Brain microvascular endothelial cell (primary cell): ENCODE measurements around the gene PPP1R13B.

ENCODE experiments used
- DNase-seq: peaks from one replicate; pipeline ENCODE4 v3.0.0-alpha.2; 2020
- H3K27ac ChIP-seq: fragments of 250-450 bp; sonication (Bioruptor Pico); 2 replicates; pipeline ENCODE4 v1.5.1; 2020; ENCODE audit warnings: mild to moderate bottlenecking, moderate library complexity
- H3K27me3 ChIP-seq: fragments of 250-450 bp; sonication (Bioruptor Pico); replicated peaks from 2 replicates; pipeline ENCODE4 v1.5.1; 2020; ENCODE audit warnings: mild to moderate bottlenecking
- H3K36me3 ChIP-seq: fragments of 250-450 bp; sonication (Bioruptor Pico); replicated peaks from 2 replicates; pipeline ENCODE4 v1.5.1; 2020; ENCODE audit warnings: mild to moderate bottlenecking
- H3K4me3 ChIP-seq: 2 replicates; pipeline ENCODE4 v1.5.1; 2011; ENCODE audit warnings: low read depth, mild to moderate bottlenecking, control low read depth, low read length, moderate library complexity
- in situ Hi-C: cut with HindIII; loops from 2 replicates; pipeline ENCODE4 v1.10.0; 2017; ENCODE audit warnings: low sequenced_read_pairs, low pct_ligation_motif_present
- TF ChIP-seq, protein P1 (sequence below): IDR thresholded peaks from 2 replicates; pipeline ENCODE4 v1.5.1; 2011; ENCODE audit warnings: low read depth, mild to moderate bottlenecking, moderate library complexity, low read length, control low read depth, inconsistent platforms; ENCODE audit errors: missing control alignments

The PPP1R13B gene

DNA sequence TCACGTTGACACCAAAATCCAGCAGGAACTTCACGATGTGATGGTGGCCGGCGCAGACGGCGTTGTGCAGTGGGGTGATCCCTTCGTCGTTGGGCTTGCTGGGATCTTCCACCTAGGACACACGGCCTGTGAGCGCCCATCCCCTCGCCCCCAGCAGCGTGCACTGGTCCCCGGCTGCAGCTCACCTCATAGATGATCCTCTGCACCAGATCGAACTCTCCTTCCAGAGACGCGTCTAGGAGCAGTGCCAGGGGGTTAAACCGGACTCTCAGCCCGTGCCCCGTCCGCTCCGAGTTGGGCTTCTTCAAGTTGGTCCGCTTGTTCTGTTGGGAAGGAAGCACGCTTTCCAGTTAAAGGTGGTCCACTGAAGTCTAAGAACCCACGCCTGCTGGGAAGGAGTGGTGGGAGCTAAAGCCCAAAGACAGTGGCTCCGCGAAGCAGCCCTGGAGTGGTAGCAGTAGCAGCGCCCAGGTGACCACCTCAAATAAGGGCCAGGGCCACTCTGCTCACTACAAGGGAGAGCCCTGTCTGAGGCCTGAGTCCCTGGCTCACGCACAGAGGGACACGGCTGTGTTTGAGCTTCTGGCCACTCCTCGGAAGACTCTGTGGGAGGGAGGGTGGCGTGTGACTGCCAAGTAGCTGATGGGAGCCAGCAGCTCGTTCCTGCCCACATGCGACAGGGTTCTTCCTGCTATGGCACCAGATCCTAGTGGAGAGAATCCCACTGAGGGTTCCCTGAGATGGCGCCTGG, 108.5 kb downstream of the PPP1R13B start:
- no peak overlapping the region for H3K27ac ChIP-seq
- TF ChIP-seq, protein P1, sequence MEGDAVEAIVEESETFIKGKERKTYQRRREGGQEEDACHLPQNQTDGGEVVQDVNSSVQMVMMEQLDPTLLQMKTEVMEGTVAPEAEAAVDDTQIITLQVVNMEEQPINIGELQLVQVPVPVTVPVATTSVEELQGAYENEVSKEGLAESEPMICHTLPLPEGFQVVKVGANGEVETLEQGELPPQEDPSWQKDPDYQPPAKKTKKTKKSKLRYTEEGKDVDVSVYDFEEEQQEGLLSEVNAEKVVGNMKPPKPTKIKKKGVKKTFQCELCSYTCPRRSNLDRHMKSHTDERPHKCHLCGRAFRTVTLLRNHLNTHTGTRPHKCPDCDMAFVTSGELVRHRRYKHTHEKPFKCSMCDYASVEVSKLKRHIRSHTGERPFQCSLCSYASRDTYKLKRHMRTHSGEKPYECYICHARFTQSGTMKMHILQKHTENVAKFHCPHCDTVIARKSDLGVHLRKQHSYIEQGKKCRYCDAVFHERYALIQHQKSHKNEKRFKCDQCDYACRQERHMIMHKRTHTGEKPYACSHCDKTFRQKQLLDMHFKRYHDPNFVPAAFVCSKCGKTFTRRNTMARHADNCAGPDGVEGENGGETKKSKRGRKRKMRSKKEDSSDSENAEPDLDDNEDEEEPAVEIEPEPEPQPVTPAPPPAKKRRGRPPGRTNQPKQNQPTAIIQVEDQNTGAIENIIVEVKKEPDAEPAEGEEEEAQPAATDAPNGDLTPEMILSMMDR, result no peak
- H3K36me3 ChIP-seq, result no peaks in the 10 kb centered on the region
- no peak for DNase-seq
- no peaks in the 10 kb centered on the region for H3K27me3 ChIP-seq
- H3K4me3 ChIP-seq, result no peak overlapping the region
- in situ Hi-C loops, result no loop called here

DNA sequence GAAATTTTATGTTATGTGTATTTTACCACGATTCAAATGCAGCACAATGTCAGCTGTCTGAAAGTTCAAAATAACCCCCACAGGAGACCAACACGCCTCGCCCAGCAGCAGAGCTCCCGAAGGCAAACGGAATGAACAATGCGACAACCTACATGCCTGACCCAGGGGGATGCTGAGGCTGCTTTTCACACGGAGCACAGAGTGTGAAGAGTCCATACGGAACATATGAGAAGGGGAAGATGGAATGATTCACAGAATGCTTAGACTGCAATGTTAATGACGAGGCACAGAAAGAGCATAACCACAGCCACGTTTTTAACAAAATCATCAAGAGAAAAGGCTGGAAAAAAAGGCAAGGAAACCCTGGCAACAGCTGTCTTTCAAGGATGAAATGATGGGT, 109.2 kb downstream of the PPP1R13B start:
- no peaks in the 10 kb centered on the region for H3K36me3 ChIP-seq
- H3K27me3 ChIP-seq, result no peaks in the 10 kb centered on the region
- H3K4me3 ChIP-seq, result no peak overlapping the region
- in situ Hi-C loops, result no loop called here
- TF ChIP-seq, protein P1, result no peak
- no peak for DNase-seq
- H3K27ac ChIP-seq, result no peak overlapping the region

DNA sequence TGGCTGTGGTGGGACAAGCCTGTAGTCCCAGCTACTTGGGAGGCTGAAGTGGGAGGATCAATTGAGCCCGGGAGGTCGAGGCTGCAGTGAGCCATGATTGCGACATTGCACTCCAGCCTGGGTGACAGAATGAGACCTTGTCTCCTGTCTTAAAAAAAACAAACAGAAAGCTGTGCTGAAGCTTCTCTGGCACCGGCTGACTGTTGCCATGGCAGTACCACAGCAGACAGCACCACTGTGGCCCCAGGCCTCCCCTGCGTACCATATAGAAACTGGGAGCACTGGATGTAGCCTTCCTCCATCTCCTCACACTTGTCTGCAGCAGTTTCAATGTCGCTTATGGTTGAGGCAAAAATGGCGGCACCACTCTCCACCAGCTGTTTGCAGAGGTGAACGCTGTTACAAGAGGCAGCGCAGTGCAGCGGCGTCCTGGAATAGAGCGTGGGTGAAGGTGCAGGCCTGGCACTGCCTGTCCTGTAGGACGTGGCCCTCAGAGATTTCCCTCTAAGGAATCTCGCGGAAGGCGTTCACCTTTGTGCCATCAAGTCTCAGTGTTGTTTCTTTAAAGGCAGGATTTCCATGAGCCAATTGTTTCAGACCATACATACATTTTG, 109.8 kb downstream of the PPP1R13B start:
- TF ChIP-seq, protein P1, result no peak
- H3K27ac ChIP-seq, result no peak overlapping the region
- in situ Hi-C loops, result no loop called here
- DNase-seq, result no peak
- H3K27me3 ChIP-seq, result no peaks in the 10 kb centered on the region
- H3K4me3 ChIP-seq, result no peak overlapping the region
- no peaks in the 10 kb centered on the region for H3K36me3 ChIP-seq

DNA sequence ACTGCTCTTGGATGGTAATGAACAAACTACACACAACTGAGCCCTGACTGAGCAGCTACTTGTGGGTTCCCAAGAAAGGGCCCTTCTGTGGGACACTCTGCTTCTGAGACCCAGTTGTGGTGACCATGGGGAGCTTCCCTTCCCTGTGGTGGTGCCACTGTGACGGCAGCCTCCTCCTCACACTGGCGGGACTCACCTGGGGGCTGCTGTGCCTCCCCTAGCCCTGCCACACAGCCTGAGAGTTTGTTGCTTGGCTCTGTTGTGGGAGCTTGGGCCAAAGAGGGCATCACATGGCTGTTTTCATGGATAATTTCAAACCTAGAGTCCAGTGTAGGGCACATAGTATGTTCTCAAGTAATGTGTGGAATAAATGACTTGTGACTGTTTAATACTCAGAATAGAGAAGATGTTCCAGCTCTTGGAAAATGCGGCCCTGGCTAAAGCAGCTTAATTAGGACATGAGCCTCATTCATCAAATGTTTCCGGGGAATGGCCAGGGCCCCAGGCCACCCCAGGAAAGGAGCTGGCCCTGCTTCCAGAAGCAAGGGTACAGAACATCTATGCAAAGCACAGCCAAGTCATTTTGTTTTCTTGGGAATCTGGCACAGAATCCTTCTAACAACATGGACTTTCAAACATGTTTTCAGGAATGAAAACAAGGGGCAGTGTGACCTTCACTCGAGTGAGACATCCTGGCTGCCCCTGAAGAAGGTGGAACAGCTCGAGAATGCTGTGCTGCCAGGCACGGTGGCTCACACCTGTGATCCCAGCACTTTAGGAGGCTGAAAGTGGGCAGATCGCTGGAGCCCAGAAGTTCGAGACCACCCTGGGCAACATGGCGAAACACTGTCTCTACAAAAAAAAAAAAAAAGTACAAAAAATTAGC, 110.6 kb downstream of the PPP1R13B start:
- in situ Hi-C loops, result no loop called here

DNA sequence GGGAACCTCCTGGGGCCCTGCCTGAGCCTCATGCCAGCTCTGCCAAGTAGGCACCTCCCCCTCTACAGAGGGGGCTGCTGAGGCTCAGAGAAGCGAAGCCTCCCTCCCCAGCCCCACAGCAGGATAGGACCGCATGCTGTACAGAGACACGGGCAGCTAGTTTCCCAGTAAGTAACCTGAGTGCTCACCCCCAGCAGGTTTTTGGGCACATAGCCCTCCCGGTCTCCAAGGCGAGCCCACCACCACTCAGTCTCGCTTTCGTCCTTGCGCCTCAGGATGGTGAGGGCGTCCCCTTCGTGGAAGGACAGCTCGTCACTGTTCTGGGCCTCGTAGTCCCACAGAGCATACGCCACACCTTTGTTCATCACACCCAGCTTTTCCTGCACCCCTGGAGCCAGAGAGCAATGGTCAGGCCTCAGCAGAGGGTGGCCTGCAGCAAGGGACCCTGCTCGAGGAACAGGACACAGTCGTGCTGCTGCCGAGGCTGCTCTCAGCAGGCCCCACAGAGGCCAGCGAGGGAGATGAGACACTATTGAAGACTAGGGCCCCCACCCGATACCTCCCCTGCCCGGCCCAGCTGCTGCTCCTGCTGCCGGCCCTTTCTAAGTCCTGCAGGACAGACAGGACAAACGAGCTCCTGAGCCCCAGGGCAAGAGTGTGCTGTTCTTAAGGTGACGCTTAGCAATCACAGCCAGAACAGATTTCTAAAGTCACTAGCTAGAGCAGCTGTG, 111.4 kb downstream of the PPP1R13B start:
- H3K36me3 ChIP-seq, result no peaks in the 10 kb centered on the region
- in situ Hi-C loops, result no loop called here
- H3K4me3 ChIP-seq, result no peak overlapping the region
- no peak for DNase-seq
- TF ChIP-seq, protein P1, result no peak
- no peaks in the 10 kb centered on the region for H3K27me3 ChIP-seq
- H3K27ac ChIP-seq, result no peak overlapping the region

More for the DNA sequence above, 110.6 kb downstream of the PPP1R13B start:
- Histone ChIP-seq H3K36me3 (no peaks in the 10 kb centered on the region), H3K27ac (no peak overlapping the region), H3K27me3 (no peaks in the 10 kb centered on the region), H3K4me3 (no peak overlapping the region)
- DNase-seq, result no peak
- TF ChIP-seq, protein P1, result no peak
